DOHH2 (cell line): Measurements from ENCODE around the gene C17orf100.
"Not testable (repeated sequence)": the region's sequence is repeated elsewhere in the genome, so short reads cannot be mapped to it uniquely, and the experiment has no call there.

Source experiments
- H3F3A ChIP-seq: fragments of 200-600 bp; sonication (generic), shearing (Covaris generic); 2 replicates; pipeline ENCODE4 v1.6.0; 2016; ENCODE audit warnings: antibody characterized with exemption, mild to moderate bottlenecking; ENCODE audit not compliant: control insufficient read depth, insufficient read depth
- H3K27ac ChIP-seq: fragments of 200-600 bp; sonication (generic); 2 replicates; pipeline ENCODE4 v1.5.1; 2014; ENCODE audit warnings: low read depth, mild to moderate bottlenecking, low read length, moderate library complexity
- H3K27me3 ChIP-seq: fragments of 200-600 bp; sonication (generic); 2 replicates; pipeline ENCODE4 v1.6.1; 2014; ENCODE audit warnings: mild to moderate bottlenecking, low read length, mixed read lengths; ENCODE audit not compliant: control insufficient read depth
- H3K36me3 ChIP-seq: fragments of 200-600 bp; sonication (generic); 2 replicates; pipeline ENCODE4 v1.6.1; 2014; ENCODE audit warnings: mild to moderate bottlenecking, low read length, moderate library complexity, mixed read lengths; ENCODE audit not compliant: control insufficient read depth
- H3K4me1 ChIP-seq: fragments of 200-600 bp; sonication (generic); 2 replicates; pipeline ENCODE4 v1.6.1; 2014; ENCODE audit warnings: mild to moderate bottlenecking, low read length, mixed read lengths; ENCODE audit not compliant: control insufficient read depth
- H3K4me2 ChIP-seq: fragments of 200-600 bp; sonication (generic); 2 replicates; pipeline ENCODE4 v1.6.0; 2014; ENCODE audit warnings: mild to moderate bottlenecking, low read length, moderate library complexity
- H3K4me3 ChIP-seq: fragments of 200-600 bp; sonication (generic); 2 replicates; pipeline ENCODE4 v1.5.1; 2014; ENCODE audit warnings: mild to moderate bottlenecking, low read length, mixed read lengths
- H3K79me2 ChIP-seq: fragments of 200-600 bp; sonication (generic); 2 replicates; pipeline ENCODE4 v1.6.1; 2014; ENCODE audit warnings: mild to moderate bottlenecking, low read length, mixed read lengths; ENCODE audit not compliant: control insufficient read depth
- H3K9me2 ChIP-seq: fragments of 200-600 bp; sonication (generic); replicated peaks from 2 replicates; pipeline ENCODE4 v1.6.1; 2014; ENCODE audit warnings: mild to moderate bottlenecking, low read length, mixed read lengths; ENCODE audit not compliant: control insufficient read depth
- H3K9me3 ChIP-seq: fragments of 200-600 bp; sonication (generic); 2 replicates; pipeline ENCODE4 v1.6.1; 2014; ENCODE audit warnings: antibody characterized with exemption, low read length, mixed read lengths; ENCODE audit not compliant: control insufficient read depth, insufficient read depth
- H4K20me1 ChIP-seq: fragments of 200-600 bp; sonication (generic); 2 replicates; pipeline ENCODE4 v1.6.0; 2014; ENCODE audit warnings: low read depth, mild to moderate bottlenecking, antibody characterized with exemption, low read length, moderate library complexity; ENCODE audit not compliant: control insufficient read depth, insufficient read depth
- CTCF ChIP-seq: fragments of 200-600 bp; sonication (generic); IDR thresholded peaks from one replicate; pipeline ENCODE4 v1.5.1; 2014; ENCODE audit warnings: antibody characterized with exemption, mild to moderate bottlenecking, low read depth, low read length; ENCODE audit not compliant: poor library complexity, severe bottlenecking
- EZH2phosphoT487 ChIP-seq: fragments of 200-600 bp; sonication (generic); IDR thresholded peaks from 2 replicates; pipeline ENCODE4 v1.6.1; 2017; ENCODE audit warnings: borderline replicate concordance, mild to moderate bottlenecking, antibody characterized with exemption, low read length, moderate library complexity, mixed read lengths

The C17orf100 gene

GRCh38 chr17:6648181-6648580, 3.4 kb upstream of the C17orf100 start:
- Histone ChIP-seq H3K36me3 (peaks cover 75% of the 10 kb centered on the region), H4K20me1 (peaks cover 7% of the 10 kb centered on the region; the same call in 1 of the 2 replicates), H3K4me1 (peaks cover 52% of the 10 kb centered on the region), H3K27ac (no peak overlapping the region), H3K4me2 (peak overlapping the region; percentile 3), H3K79me2 (peaks cover 87% of the 10 kb centered on the region), H3K27me3 (no peaks in the 10 kb centered on the region), H3F3A (peaks cover 15% of the 10 kb centered on the region), H3K9me3 (no peaks in the 10 kb centered on the region), H3K9me2 (no peaks in the 10 kb centered on the region), H3K4me3 (no peak overlapping the region)
- no peak for TF ChIP-seq EZH2phosphoT487
- TF ChIP-seq CTCF, result peak; percentile 60

GRCh38 chr17:6651919-6652452, 424 bp downstream of the C17orf100 start:
- Histone ChIP-seq H3K79me2 (peaks cover 50% of the 10 kb centered on the region), H3K4me2 (peak overlapping the region; percentile 99), H3K27ac (no peak overlapping the region), H3K9me3 (no peaks in the 10 kb centered on the region), H3K4me1 (peaks cover 67% of the 10 kb centered on the region), H3K4me3 (peak overlapping the region; percentile 100), H3K36me3 (peaks cover 38% of the 10 kb centered on the region), H3K27me3 (peaks cover 5% of the 10 kb centered on the region; the same call in 1 of the 2 replicates), H3K9me2 (no peaks in the 10 kb centered on the region), H3F3A (peaks cover 17% of the 10 kb centered on the region), H4K20me1 (peaks cover 7% of the 10 kb centered on the region; the same call in 1 of the 2 replicates)
- no peak for TF ChIP-seq CTCF
- no peak for TF ChIP-seq EZH2phosphoT487

GRCh38 chr17:6654841-6655731, 3.5 kb downstream of the C17orf100 start:
- peaks cover 5% of the 10 kb centered on the region; the same call in 1 of the 2 replicates for H3K27me3 ChIP-seq
- TF ChIP-seq CTCF, result no peak
- no peak for TF ChIP-seq EZH2phosphoT487
- peaks cover under 1% of the 10 kb centered on the region; the same call in 1 of the 2 replicates for H4K20me1 ChIP-seq
- no peak overlapping the region for H3K27ac ChIP-seq
- H3F3A ChIP-seq, result peaks cover 17% of the 10 kb centered on the region
- peaks cover 60% of the 10 kb centered on the region for H3K4me1 ChIP-seq
- H3K9me2 ChIP-seq, result no peaks in the 10 kb centered on the region
- H3K79me2 ChIP-seq, result peaks cover 27% of the 10 kb centered on the region
- peak overlapping the region; percentile 99 for H3K4me2 ChIP-seq
- H3K4me3 ChIP-seq, result peak overlapping the region; percentile 79
- peaks cover 7% of the 10 kb centered on the region for H3K36me3 ChIP-seq
- H3K9me3 ChIP-seq, result no peaks in the 10 kb centered on the region

GRCh38 chr17:6655732-6656361, 4.3 kb downstream of the C17orf100 start:
- Histone ChIP-seq H3K4me2 (peak overlapping the region; percentile 99), H3K4me1 (peaks cover 63% of the 10 kb centered on the region), H3F3A (peaks cover 15% of the 10 kb centered on the region), H3K79me2 (peaks cover 20% of the 10 kb centered on the region), H3K4me3 (peak overlapping the region; percentile 79)
- H4K20me1 ChIP-seq, H3K27me3 ChIP-seq, H3K9me2 ChIP-seq, H3K9me3 ChIP-seq, H3K36me3 ChIP-seq, H3K27ac ChIP-seq: not testable (repeated sequence)

GRCh38 chr17:6656797-6657632, 5.5 kb downstream of the C17orf100 start:
- H3K9me3 ChIP-seq, H4K20me1 ChIP-seq, H3K36me3 ChIP-seq, H3K27me3 ChIP-seq, H3K9me2 ChIP-seq: not testable (repeated sequence)
- Histone ChIP-seq H3K79me2 (peaks cover 13% of the 10 kb centered on the region), H3K4me1 (peaks cover 68% of the 10 kb centered on the region), H3K4me2 (peak overlapping the region; percentile 99), H3F3A (peaks cover 13% of the 10 kb centered on the region), H3K4me3 (peak overlapping the region; percentile 79), H3K27ac (peak overlapping the region; percentile 34)
